Endothelial cell of umbilical vein (primary cell): ENCODE measurements around the gene PLXNC1. TPM values are rescaled to one million over a fixed set of nuclear protein-coding genes. Genes with fewer than 3 reads are reported as not detected.

ENCODE experiments used
- BruUV-seq: library from RNA; stranded (reverse); fragments of 400-500 nt; replicated peaks from 2 replicates; lab custom pipeline; 2021; lab: Mats Ljungman, UMichigan
- CTCF ChIA-PET: fragments of 300-600, 350-600 bp; sonication (Branson Sonifier 250); formaldehyde crosslinking; loops from one replicate; lab custom pipeline; 2021; ENCODE audit warnings: antibody characterized with exemption, inconsistent platforms; lab: Charles Lee
- POLR2A ChIA-PET: fragments of 300-600, 350-600 bp; sonication (Branson Sonifier 250); formaldehyde crosslinking; loops from one replicate; lab custom pipeline; 2021; ENCODE audit warnings: antibody characterized with exemption, inconsistent platforms; lab: Charles Lee
- DNase-seq: peaks from one replicate; pipeline ENCODE4 v3.0.0-alpha.2; 2011; ENCODE audit warnings: low read depth, low spot score
- FAIRE-seq: peaks from 2 replicates; lab custom pipeline; 2011; peaks lifted over from hg19 to GRCh38; lab: Jason Lieb, UNC
- H2AFZ ChIP-seq: 2 replicates; pipeline ENCODE4 v1.6.0; 2012; ENCODE audit warnings: low read depth, low read length, control low read depth, inconsistent platforms
- H3K27ac ChIP-seq: 2 replicates; pipeline ENCODE4 v1.5.1; 2011; ENCODE audit warnings: low read depth, mild to moderate bottlenecking, control low read depth, low read length, moderate library complexity; ENCODE audit not compliant: insufficient read depth
- H3K27me3 ChIP-seq, 2 experiments: 2 replicates each; pipeline versions ENCODE4 v1.6.0 to v1.6.1; 2011; ENCODE audit warnings: low read length in 2 of 2, mixed read lengths in 1 of 2; ENCODE audit not compliant: control insufficient read depth in 2 of 2, insufficient read depth in 2 of 2
- H3K36me3 ChIP-seq, 2 experiments: 2 replicates in 1 of 2; 3 replicates in 1 of 2; pipeline ENCODE4 v1.5.1; 2011; ENCODE audit warnings: low read length in 2 of 2, mild to moderate bottlenecking in 1 of 2, moderate library complexity in 1 of 2; ENCODE audit not compliant: control insufficient read depth in 2 of 2, insufficient read depth in 2 of 2; ENCODE audit errors: extremely low read depth in 1 of 2
- H3K4me1 ChIP-seq: 3 replicates; pipeline ENCODE4 v1.5.1; 2011; ENCODE audit warnings: mild to moderate bottlenecking, low read length; ENCODE audit not compliant: control insufficient read depth, insufficient read depth; ENCODE audit errors: extremely low read depth
- H3K4me2 ChIP-seq: 2 replicates; pipeline ENCODE4 v1.6.1; 2011; ENCODE audit warnings: low read length, control low read depth, mixed read lengths; ENCODE audit not compliant: insufficient read depth
- H3K4me3 ChIP-seq, 3 experiments: fragments of 200-600 bp in 1 of 3; sonication (generic), shearing (Covaris generic) in 1 of 3; replicated peaks in 1 of 3; 2 replicates each; pipeline ENCODE4 v1.5.1; 2011 to 2016; ENCODE audit warnings: control low read depth in 3 of 3, low read length in 3 of 3, mild to moderate bottlenecking in 2 of 3, inconsistent platforms in 1 of 3, low read depth in 1 of 3, moderate library complexity in 1 of 3; ENCODE audit not compliant: insufficient read depth in 1 of 3
- H3K79me2 ChIP-seq: 2 replicates; pipeline ENCODE4 v1.6.0; 2012; ENCODE audit warnings: low read length, inconsistent platforms; ENCODE audit not compliant: control insufficient read depth, insufficient read depth
- H3K9ac ChIP-seq: replicated peaks from 2 replicates; pipeline ENCODE3; 2011; ENCODE audit warnings: low read length, control low read depth; ENCODE audit not compliant: insufficient read depth; ENCODE audit errors: extremely low read depth
- H3K9me1 ChIP-seq: replicated peaks from 3 replicates; pipeline ENCODE4 v1.6.0; 2011; ENCODE audit warnings: mild to moderate bottlenecking, low read length; ENCODE audit not compliant: control insufficient read depth, insufficient read depth; ENCODE audit errors: extremely low read depth
- H3K9me3 ChIP-seq: replicated peaks from 2 replicates; pipeline ENCODE4 v1.5.1; 2012; ENCODE audit warnings: low read length, inconsistent platforms; ENCODE audit not compliant: control insufficient read depth, insufficient read depth
- H4K20me1 ChIP-seq: replicated peaks from 2 replicates; pipeline ENCODE3; 2011; ENCODE audit warnings: mild to moderate bottlenecking, low read length; ENCODE audit not compliant: control insufficient read depth, insufficient read depth; ENCODE audit errors: extremely low read depth
- CTCF ChIP-seq, 2 donors: IDR thresholded peaks; 1 replicate in 1 of 2; 2 replicates in 1 of 2; pipeline ENCODE4 v1.5.1; 2011; ENCODE audit warnings: low read length in 2 of 2, mild to moderate bottlenecking in 2 of 2, moderate library complexity in 2 of 2, control low read depth in 1 of 2, inconsistent platforms in 1 of 2, low read depth in 1 of 2; ENCODE audit not compliant: insufficient read depth in 1 of 2; ENCODE audit errors: extremely low read depth in 1 of 2
- EZH2 ChIP-seq: IDR thresholded peaks from 2 replicates; pipeline ENCODE4 v1.6.1; 2012; ENCODE audit warnings: borderline replicate concordance, low read depth, mild to moderate bottlenecking, moderate library complexity, low read length, inconsistent platforms; ENCODE audit not compliant: severe bottlenecking
- FOS ChIP-seq: IDR thresholded peaks from 2 replicates; pipeline ENCODE4 v1.6.1; 2011; ENCODE audit warnings: mild to moderate bottlenecking, low read length, moderate library complexity, borderline replicate concordance; ENCODE audit not compliant: insufficient read depth
- GATA2 ChIP-seq: IDR thresholded peaks from 2 replicates; pipeline ENCODE4 v1.7.0; 2011; ENCODE audit warnings: low read depth, mild to moderate bottlenecking, moderate library complexity, mixed read lengths, low read length; ENCODE audit not compliant: insufficient read length, insufficient read depth
- JUN ChIP-seq: IDR thresholded peaks from 2 replicates; pipeline ENCODE4 v1.6.1; 2011; ENCODE audit warnings: borderline replicate concordance, low read depth; ENCODE audit not compliant: insufficient read length, insufficient read depth
- MYC ChIP-seq: IDR thresholded peaks from one replicate; pipeline ENCODE4 v1.6.1; 2011; ENCODE audit warnings: mild to moderate bottlenecking, low read depth, low read length
- POLR2A ChIP-seq: IDR thresholded peaks from 2 replicates; pipeline ENCODE4 v1.6.1; 2012; ENCODE audit warnings: low read depth, mild to moderate bottlenecking, control low read depth, low read length
- POLR2AphosphoS5 ChIP-seq: IDR thresholded peaks from 2 replicates; pipeline ENCODE4 v1.6.1; 2012; ENCODE audit warnings: low read depth, mild to moderate bottlenecking, control low read depth, low read length, moderate library complexity; ENCODE audit not compliant: insufficient read depth
- dilution Hi-C: fragments of 300-500 bp; cut with MboI; formaldehyde crosslinking; loops from one replicate; pipeline ENCODE4 v1.15.0; 2019; ENCODE audit warnings: low sequenced_read_pairs; ENCODE audit not compliant: extremely low pct_ligation_motif_present
- intact Hi-C: fragments of 100-400 bp; cut with micrococcal nuclease; formaldehyde crosslinking; loops from one replicate; pipeline ENCODE4 v1.10.0; 2022
- polyA plus RNA-seq, 4 experiments: library from polyadenylated mRNA; depleted of rRNA in 3 of 4; stranded (reverse) in 3 of 4; unstranded in 1 of 4; fragments of >200 nt; gene quantifications; 2 replicates each; pipeline versions ENCODE4 v1.2.1 to v1.2.3, GENCODE V29; 2011 to 2012; ENCODE audit warnings: missing spikeins in 1 of 4
- total RNA-seq: library from RNA; stranded (reverse); gene quantifications from 2 replicates; pipeline ENCODE4 v1.2.3, GENCODE V29; 2021
- TF ChIP-seq, protein P1 (sequence below): IDR thresholded peaks from 2 replicates; pipeline ENCODE4 v1.6.1; 2011; ENCODE audit not compliant: insufficient read depth, insufficient read length

Gene PLXNC1
- total and polyA plus RNA-seq, 2 donors (not counting 3 experiments of a cell fraction or from before 2014, with no cell fraction given) = 0.04 TPM; not detected in 1

GRCh38 chr12:94109160-94109559 lies 39.2 kb upstream of the PLXNC1 start:
- dilution Hi-C loops (no loop called here), intact Hi-C loops (no loop called here)
- Histone ChIP-seq H3K4me2 (no peak overlapping the region), H3K9ac (no peak overlapping the region), H3K36me3 (no peaks in the 10 kb centered on the region), H3K79me2 (no peaks in the 10 kb centered on the region), H3K27ac (no peak overlapping the region), H3K4me3 (no peak overlapping the region), H2AFZ (no peak overlapping the region), H3K9me1 (no peaks in the 10 kb centered on the region), H3K4me1 (no peaks in the 10 kb centered on the region), H3K9me3 (no peaks in the 10 kb centered on the region), H3K27me3 (peaks cover 24 to 28% of the 10 kb centered on the region in 2 experiments), H4K20me1 (no peaks in the 10 kb centered on the region)
- BruUV-seq = no TSS peak
- DNase-seq (no peak), FAIRE-seq (no peak)
- no peak for TF ChIP-seq POLR2A
- TF ChIP-seq EZH2 = no peak
- TF ChIP-seq JUN = no peak
- no peak for TF ChIP-seq POLR2AphosphoS5
- TF ChIP-seq CTCF (IDR thresholded peaks at IDR 0.05; ENCODE audit: extremely low read depth in 1 of 2, insufficient read depth in 1 of 2, low read depth in 1 of 2, low read length in 2 of 2) = no peak
- TF ChIP-seq GATA2 = no peak
- TF ChIP-seq MYC = no peak
- TF ChIP-seq FOS = no peak
- TF ChIP-seq, protein P1, sequence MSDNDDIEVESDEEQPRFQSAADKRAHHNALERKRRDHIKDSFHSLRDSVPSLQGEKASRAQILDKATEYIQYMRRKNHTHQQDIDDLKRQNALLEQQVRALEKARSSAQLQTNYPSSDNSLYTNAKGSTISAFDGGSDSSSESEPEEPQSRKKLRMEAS = no peak
- ChIA-PET CTCF (no interaction called here), POLR2A (no interaction called here)
